ENCODE results near the gene HYAL3. TPM values are rescaled to one million over a fixed set of nuclear protein-coding genes. Genes with fewer than 3 reads are reported as not detected.
A peak's percentile ranks its signal among the peaks of the same experiment; 100 is the strongest.

HYAL3 gene
- total and polyA plus RNA-seq, 2 of the 13 experiments (the other 11 are each of a cell fraction or from before 2014, with no cell fraction given): 5.5 to 10.4 TPM

- TF ChIP-seq KDM1A (CRISPR knock-in tag; IDR thresholded peaks at IDR 0.05) (no peak), SMYD3 (CRISPR knock-in tag; IDR thresholded peaks at IDR 0.05) (peak; percentile 84; the same call in 1 of the 2 replicates), RNF2 (conservative IDR thresholded peaks at IDR 0.05; ENCODE audit: low read depth) (peak; percentile 86), BRD4 (CRISPR knock-in tag; IDR thresholded peaks at IDR 0.05) (peak; percentile 83; the same call in 1 of the 2 replicates), CEBPG (CRISPR knock-in tag; IDR thresholded peaks at IDR 0.05) (no peak), FOXA3 (CRISPR knock-in tag; IDR thresholded peaks at IDR 0.05) (peak; percentile 13; the same call in 1 of the 2 replicates), CCAR2 (optimal IDR thresholded peaks at IDR 0.05; ENCODE audit: low read depth, low read length) (no peak), ZNF230 (CRISPR knock-in tag; IDR thresholded peaks at IDR 0.05) (peak; percentile 85; the same call in 1 of the 2 replicates), CCDC6 (CRISPR knock-in tag; IDR thresholded peaks at IDR 0.05) (no peak), ZNF577 (CRISPR knock-in tag; IDR thresholded peaks at IDR 0.05; ENCODE audit: borderline replicate concordance, low read depth) (no peak), ZNF451 (CRISPR knock-in tag; IDR thresholded peaks at IDR 0.05) (no peak; the same call in none of the 2 replicates), RCOR2 (CRISPR knock-in tag; IDR thresholded peaks at IDR 0.05) (0 out of 2 replicates have a peak, but pooled peaks have one; percentile 16), ZNF841 (CRISPR knock-in tag; IDR thresholded peaks at IDR 0.05; ENCODE audit: borderline replicate concordance) (peak; percentile 88), ZNF737 (CRISPR knock-in tag; IDR thresholded peaks at IDR 0.05; ENCODE audit: borderline replicate concordance) (no peak), ZMYM3 (CRISPR knock-in tag; IDR thresholded peaks at IDR 0.05) (no peak), ZNF724P (CRISPR knock-in tag; IDR thresholded peaks at IDR 0.05; ENCODE audit: borderline replicate concordance) (peak; percentile 43; the same call in 1 of the 2 replicates), ZBTB33 (CRISPR knock-in tag; IDR thresholded peaks at IDR 0.05) (peak; percentile 42; the same call in 1 of the 2 replicates), SYNCRIP (IDR thresholded peaks at IDR 0.05; ENCODE audit: insufficient read depth, low read depth, low read length) (no peak), ZNF607 (CRISPR knock-in tag; IDR thresholded peaks at IDR 0.05; ENCODE audit: borderline replicate concordance) (peak; percentile 78), ZNF367 (CRISPR knock-in tag; IDR thresholded peaks at IDR 0.05; ENCODE audit: borderline replicate concordance) (no peak; the same call in 1 of the 2 replicates), STAT5B (CRISPR knock-in tag; IDR thresholded peaks at IDR 0.05) (no peak), DZIP1 (CRISPR knock-in tag; IDR thresholded peaks at IDR 0.05) (no peak; the same call in none of the 2 replicates), LRRFIP1 (CRISPR knock-in tag; conservative IDR thresholded peaks at IDR 0.05) (no peak)
Observed at GRCh38 chr3:50337175-50337861, 38.1 kb upstream of the HYAL3 start (continued).
